CD4-positive, alpha-beta T cell treated with Interleukin-1 beta for 1 hour (primary cell): ENCODE data around the gene CHMP2B.

Experiments
- DNase-seq, 2 donors: peaks; one replicate each; pipeline ENCODE4 v3.0.0-alpha.2; 2020 to 2022

The CHMP2B gene

GRCh38 chr3:87227104-87227834, at the start of gene CHMP2B:
CHMP2B (plus strand) TSS chr3:87227309; CDS start chr3:87227523, 214 bp downstream.
- DNase-seq = peak; percentile 92 to 93

DNA sequence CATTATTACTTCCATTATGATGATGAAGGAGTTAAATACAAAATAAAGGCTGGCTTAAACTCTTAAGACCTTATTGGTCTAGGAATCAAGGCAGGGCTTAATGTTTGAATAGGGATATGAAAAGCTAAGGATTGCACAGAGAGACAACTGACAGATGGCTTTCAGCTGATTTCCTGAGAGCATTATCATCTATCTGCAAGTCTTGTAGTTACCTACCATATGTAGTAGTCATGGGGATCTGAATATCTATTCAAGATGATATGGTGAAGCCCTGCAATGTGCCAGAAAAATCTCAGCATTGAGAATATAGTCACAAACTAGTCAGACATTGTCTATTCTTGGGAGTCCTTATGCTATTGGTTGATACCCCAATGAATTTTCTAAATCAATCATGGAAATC, 47.5 kb upstream of the CHMP2B start:
- DNase-seq = no peak

GRCh38 chr3:87181551-87181950, 45.6 kb upstream of the CHMP2B start:
- DNase-seq = no peak

DNA sequence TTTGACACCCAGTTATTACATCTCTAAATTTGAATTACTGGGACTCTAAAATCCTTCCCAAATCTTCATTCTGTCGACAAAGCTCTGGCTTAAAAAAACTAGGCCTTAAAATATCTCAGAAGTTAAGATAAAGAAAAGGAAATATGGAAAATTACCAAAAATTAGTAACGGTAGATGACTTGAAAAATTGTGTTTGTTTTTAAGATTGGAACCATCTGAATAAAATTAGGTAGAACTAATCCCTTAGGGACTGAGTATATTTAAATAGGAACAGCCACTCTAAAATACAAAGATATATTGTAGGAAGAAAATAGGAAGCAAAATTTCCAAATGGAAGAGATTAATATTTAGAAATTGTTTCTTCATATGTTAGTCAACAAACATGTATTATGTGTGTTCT, 45.1 kb upstream of the CHMP2B start:
- no peak for DNase-seq

- no peak for DNase-seq
Measured at GRCh38 chr3:87186608-87187159, 40.4 kb upstream of the CHMP2B start.

- no peak for DNase-seq
Measured at GRCh38 chr3:87191175-87191574, 35.9 kb upstream of the CHMP2B start.

GRCh38 chr3:87191641-87192040, 35.5 kb upstream of the CHMP2B start:
- DNase-seq = no peak

DNA sequence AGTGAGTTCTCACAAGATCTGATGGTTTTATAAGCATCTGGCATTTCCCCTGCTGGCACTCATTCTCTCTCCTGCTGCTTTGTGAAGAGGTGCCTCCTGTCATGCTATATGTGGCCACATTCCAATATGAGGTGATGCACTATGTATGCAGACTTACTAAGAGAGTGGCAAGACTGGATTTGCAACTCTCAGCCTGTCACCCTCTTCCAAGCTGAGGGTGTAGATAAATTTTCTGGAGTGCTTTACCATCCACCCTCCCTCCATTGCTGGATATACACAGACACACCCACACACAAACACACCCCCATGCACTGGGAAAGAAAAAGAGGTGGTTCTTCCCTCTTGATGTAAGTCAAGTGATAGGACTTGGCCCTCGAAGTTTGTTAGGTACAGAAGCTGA, 30.2 kb upstream of the CHMP2B start:
- no peak for DNase-seq

- no peak for DNase-seq
Measured at GRCh38 chr3:87197531-87197930, 29.6 kb upstream of the CHMP2B start.

GRCh38 chr3:87198774-87199173, 28.3 kb upstream of the CHMP2B start:
- no peak for DNase-seq

GRCh38 chr3:87199628-87200027, 27.5 kb upstream of the CHMP2B start:
- DNase-seq = no peak

DNA sequence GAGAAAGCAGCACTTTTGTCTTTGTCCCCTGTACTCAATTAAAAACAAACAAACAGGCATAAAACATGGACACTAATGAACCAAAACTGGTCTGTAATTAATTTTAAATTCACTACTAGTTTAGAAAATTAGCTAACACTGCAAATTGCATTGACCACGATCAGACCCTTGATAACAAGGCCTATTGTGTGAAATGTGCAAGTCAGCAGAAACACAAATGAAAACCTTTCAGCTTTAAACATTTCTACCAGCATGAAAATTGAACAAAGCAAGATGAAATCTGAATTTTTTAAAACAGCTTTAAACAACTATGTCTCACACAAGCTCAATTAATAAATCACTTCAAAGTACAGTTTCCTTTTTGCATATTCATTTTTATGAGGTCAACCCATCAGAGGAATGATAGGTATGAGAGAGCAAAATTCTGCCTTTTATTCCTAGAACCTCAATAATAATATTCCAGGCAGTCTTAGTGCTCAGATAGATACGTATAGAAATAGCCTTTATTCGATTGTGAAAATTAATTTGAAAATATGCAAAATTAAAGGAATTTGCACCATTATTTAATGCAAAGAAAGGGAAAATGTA, 27.0 kb upstream of the CHMP2B start:
- DNase-seq = no peak

DNA sequence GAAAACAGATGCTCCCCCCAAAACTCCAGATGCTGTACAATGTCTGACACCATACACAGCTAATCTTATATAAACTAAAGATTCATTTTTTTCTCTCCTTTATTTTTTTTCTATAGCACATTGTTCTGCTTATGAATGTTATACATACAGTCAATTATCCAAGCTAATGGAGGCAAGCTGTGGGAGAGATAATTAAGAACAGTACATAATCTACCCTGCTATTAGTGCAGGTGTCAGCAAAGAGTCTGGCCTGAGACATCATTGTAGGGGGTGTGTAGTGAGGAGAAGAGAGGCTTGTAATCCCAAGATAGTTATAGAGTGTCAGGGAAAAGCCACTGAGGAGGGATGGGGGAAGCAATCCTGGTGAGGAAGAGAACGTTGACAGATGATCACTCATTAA, 25.4 kb upstream of the CHMP2B start:
- DNase-seq = no peak

DNA sequence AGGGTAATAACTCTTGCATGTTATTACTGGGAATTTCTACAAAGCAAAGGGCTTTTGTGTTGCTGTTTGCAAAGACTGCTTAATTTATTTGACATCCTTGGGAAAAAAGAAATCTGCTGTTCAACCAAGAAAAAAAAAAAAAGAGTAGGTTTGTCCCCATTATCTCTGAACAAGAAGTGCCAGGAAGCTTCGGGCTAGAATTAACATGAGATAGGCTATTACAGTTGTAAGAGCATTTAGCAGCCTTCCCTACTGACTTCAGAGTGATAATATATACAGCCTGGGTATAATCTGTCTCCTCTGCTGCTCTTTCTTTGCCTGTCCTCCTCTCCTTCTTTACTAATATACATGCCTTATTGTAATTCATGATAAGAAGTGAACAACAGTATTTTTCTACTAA, 23.3 kb upstream of the CHMP2B start:
- no peak for DNase-seq

GRCh38 chr3:87206070-87206469, 21.0 kb upstream of the CHMP2B start:
- DNase-seq = no peak

GRCh38 chr3:87206635-87207034, 20.5 kb upstream of the CHMP2B start:
- no peak for DNase-seq

- no peak for DNase-seq
Measured at GRCh38 chr3:87207460-87207859, 19.6 kb upstream of the CHMP2B start.

DNA sequence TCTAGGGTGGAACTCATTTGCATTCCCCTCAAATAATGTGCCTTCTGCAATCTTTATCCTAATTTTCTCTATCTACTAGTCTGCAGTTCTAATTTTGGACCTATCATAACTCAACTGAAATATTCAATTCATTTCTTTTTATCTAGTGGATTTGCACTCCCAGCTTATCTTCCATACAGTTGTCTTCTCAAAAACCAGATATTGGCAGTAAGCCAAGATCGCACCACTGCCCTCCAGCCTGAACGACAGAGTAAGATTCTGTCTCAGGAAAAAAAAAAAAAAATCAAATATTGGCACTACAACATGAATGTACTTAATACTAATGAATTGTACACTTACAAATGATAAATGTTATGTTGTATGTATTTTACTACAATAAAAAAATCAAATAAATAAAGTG, 18.0 kb upstream of the CHMP2B start:
- no peak for DNase-seq

DNA sequence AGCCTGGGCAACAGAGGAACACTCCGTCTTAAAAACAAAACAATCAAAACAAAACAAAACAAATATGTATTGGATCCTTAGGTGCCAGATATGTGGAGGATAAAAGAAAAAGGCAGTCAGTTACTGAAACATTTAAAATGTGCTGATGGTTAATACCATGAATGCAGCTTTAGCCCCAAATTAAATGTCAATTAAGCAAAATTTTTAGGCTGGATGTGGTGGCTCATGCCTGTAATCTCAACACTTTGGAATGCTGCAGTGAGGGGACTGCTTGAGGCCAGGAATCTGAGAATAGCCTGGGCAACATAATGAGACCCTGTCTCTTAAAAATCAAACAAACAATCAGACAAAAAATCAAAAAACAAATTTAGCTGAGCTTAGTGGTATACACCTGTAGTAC, 8.5 kb upstream of the CHMP2B start:
- no peak for DNase-seq

- no peak for DNase-seq
Measured at GRCh38 chr3:87219611-87220010, 7.5 kb upstream of the CHMP2B start.

GRCh38 chr3:87225659-87226058, 1.4 kb upstream of the CHMP2B start:
- DNase-seq = no peak

DNA sequence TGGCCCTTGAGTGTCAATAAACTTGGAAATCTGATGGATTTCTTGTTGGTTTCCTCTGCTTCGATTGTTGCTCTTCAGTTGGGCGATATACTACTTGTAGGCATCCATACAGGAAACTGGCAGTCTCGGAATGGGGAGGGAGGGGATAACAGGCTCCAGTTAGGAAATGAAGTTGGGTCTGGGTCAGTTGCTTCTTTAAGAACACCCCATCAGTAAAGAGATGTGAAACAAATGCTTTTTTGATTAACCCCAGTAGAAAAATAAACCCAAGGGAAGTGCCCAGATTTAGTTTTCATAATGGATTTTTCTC, 681 bp downstream of the CHMP2B start:
- no peak for DNase-seq

DNA sequence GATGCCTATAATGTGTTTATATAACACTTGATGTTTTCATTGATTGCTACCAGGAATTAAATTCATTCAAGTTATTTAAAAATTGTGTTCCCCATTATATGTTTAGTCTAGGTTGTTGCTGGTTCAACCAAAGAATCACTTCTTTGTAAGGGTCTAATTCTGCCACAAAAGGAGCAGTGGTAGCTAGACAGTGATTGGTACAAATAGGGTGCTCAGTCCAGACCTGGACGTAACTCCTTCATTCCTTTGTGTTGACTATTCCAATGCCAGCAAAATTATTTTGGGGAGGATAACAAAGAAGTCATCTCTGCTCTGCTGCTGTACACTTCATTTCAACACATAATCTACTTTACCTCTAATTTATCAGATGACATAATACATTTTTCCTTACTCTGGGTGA, 1.2 kb downstream of the CHMP2B start:
- no peak for DNase-seq

DNA sequence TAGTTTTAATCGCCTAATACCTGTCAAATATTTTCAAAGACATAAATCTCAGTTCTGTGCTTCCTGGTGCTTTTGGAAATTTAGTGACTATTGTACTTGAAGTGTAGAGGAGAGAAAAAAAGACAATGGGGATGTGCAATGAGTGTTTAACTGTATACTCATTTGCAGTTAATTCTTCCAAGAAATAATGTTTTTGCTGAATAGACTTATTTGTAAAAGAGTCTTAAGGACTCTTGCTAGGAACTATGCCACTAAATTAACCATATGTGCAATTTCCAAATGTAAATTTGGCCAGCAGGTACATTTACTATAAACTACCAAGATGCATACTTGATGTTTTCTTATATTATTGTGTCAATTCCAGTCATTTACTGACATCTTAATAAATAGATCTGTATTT, 2.0 kb downstream of the CHMP2B start:
- no peak for DNase-seq

- DNase-seq = no peak
Measured at GRCh38 chr3:87233805-87234204, 6.7 kb downstream of the CHMP2B start.
